UCSD-AML1 (cell line): Measurements from ENCODE around the gene PAM.

Experiments
- DNase-seq: peaks from one replicate; lab custom pipeline; 2025; ENCODE audit not compliant: unreplicated experiment; lab: John Stamatoyannopoulos, UW

PAM gene

DNA sequence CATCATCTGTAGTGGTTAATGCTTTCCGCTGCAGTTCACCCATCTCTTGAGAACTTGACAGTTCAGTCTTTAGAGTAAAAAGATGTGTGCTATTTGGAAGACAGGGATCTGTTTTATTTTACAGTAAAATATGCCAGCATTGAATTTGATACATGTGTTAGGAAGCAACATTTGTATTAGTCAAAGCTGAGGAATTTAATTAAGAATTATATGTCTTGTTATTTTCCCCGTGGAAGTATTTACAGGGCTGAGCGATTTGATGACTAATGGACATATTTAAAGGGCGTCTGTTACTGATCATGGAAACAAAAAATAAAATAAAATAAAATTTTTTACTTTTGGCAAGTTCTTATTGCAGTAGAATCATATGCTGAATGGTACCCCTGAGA is 101.3 kb downstream of the PAM start:
- no peak for DNase-seq

DNA sequence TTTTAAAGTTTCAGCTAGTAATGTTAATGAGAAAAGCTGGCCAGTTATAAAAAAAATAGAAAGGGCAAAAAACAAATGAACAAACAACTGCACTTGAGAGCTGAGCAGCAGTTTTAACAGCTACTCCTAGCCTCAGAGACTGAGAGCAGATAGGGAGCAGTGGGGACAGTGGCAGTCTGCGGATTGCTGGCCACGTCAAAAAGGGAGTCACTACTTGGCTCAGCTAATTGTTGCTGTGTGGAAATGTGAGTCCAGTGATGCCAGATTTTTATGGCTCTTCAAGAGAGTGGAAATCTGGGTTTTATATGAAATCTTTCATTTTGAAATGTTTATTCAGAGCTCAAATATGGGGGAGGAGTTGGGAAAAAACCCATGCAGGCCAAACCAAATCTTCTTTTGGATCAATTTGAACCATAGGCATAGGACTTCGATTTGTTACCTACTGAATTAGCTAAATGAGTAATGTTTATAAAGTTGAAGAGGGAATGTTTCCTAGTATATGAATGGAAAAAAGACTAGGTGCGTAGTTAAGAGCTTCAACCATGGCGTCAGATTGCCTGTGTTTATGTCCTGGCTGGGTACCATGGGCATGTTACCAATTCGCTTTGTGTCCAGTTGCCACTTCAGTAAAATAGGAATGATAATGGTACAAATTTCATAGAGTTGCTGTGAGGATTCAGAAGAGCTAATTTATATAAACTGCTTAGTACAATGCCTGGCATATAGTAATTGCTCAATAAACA is 102.1 kb downstream of the PAM start:
- DNase-seq, result no peak

DNA sequence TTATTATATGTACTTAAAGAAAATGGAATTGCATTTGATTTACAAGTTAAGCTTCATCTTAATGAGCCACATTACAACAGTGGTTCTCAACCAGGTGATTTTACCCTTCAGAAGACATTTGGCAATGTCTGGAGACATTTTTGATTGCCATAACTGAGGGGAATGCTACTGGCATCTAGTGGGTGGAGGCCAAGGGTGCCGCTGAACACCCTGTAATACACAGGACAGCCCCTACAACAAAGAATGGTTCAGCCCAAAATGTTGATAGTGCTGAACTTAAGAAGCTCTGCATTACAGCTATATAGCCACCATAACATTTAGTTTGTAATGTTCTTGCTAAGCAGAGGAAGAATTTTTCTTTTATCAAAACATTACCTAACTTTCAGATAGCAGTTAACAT is 103.1 kb downstream of the PAM start:
- DNase-seq, result no peak

DNA sequence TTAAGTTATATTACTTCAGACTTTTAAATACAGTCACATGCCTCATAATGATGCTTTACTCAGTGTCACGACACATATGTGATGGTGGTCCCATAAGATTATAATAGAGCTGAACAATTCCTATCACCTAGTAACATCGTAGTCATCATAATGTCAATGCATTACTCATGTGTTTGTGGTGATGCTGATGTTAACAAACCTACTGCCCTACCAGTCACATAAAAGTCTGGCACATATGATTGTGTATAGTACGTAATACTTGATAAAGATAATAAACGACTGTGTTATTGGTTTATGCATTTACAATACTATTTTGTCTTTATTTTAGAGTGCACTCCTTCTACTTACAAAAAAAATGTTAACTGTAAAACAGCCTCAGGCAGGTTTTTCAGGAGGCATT is 103.7 kb downstream of the PAM start:
- no peak for DNase-seq

DNA sequence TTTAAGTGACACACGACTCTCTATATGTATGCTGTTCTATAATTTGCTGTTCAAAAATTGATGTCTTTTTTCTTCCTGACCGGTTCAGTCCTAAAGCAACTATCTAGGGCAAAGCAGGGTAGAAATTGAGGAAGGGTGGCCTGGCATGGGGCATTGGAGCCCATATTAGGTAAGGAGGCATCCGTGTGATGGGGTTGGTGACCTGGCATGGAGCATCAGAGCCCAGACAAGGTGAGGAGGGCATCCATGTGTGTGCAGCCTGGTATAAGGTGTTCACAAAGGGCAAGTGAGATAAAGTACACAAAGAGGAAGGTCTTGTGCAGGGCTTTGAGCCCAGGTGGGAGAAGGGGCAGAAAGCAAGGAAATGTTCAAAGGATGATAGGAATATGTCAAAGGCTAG is 104.9 kb downstream of the PAM start:
- DNase-seq, result peak; percentile 4

DNA sequence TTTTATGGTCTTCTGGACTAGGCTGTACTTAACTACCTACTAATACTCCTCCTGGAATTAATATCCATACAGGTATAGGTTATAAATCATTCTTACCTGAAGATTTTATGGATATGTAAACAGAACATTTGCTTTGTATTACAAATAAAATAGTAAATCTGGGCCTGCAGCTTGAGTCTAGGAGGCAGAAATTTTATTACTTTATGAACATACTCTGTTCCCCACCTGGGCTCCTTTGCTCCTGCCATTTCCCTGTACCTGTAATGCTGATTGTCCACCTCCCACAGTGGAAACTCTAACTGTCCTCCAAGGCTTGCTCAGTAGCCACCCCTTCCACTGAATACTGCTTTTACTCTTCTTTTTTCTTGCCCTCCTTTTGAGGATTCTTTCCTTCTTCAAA is 108.0 kb downstream of the PAM start:
- DNase-seq, result no peak

DNA sequence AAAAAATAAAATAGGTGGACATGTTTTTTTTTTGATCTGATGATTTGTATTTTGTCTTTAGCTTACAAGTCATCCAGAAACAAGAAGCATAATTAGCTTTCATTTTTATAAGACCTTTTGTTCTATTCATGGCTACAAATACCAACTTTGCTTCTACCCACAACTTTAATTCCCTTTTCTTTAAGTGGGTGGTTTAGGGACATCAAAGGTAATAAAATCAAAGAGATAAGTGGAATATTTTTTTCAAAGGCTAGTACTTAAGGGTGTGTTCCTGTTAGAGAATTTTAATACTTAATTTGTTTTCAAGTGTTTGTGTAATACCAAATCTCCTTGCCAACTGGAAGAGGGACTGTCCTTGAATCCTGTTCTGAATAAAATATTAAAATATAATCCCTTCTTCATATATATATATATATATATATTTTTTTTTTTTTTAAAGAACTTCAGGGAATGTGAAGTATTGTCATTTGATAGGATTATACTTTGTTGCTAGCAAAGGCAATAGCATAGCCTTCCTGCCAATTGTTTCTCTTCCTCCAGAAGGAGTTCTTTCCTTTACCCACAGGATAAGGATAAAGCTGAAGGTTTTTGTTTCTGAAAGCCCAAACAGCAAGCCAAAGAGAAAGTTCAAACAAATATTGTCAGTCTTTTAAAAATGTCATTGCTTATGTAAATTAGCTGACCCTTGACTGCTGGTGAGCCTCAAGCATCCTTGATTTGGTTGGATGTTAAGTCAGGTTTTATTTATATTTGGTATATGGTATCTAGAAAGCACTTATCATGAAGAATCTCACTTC is 108.9 kb downstream of the PAM start:
- no peak for DNase-seq

DNA sequence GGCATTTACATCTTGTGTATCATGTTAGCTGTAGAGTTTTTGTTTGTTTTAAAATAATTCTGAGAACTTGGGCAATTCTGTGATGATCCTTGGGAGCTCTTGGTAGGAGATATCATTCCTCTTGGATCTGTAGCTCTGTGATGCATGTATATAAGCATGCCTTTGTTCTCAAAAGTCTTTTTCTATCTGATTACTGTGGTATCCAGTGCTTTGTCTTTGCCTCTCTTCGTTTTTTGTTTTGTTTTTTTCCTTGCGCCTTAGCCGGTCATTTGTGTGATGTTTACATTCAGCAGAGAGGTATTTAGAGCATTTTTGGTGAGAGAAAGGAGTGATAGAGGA is 110.0 kb downstream of the PAM start:
- DNase-seq, result no peak

DNA sequence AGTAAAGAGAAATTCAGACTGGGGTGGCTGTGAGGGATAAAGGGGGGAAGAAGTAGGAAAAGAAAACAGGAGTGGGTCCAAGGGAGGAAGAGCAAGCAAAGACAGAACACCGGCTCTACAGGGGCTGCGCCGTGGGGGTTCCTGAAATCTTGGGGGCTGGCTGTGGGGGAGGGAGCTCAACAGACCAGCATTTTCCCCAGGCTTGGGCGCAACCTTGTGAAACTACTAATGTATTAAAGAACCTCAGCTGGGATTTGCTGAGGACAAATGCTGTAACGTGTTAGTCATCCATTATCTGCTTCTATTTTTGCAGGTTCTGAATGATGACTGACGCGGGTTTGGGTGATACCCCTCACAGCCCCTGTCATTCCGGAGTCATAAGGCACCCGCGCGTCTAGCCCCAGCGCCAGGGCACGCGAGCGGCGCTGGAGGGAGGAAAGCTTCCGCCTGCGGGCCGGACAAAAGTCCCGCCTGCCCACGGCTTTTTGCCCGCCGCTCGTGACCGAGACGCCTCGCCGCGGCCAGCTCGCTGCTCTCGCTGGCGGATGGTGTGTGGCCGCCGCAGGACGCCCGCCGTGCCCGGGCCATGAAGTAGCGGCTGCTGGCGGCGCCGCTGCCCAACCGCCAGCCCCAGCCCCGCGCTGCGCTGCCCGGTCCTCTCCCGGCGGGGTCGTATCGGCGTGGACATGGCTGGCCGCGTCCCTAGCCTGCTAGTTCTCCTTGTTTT is 110.6 kb downstream of the PAM start:
- DNase-seq, result peak; percentile 74

DNA sequence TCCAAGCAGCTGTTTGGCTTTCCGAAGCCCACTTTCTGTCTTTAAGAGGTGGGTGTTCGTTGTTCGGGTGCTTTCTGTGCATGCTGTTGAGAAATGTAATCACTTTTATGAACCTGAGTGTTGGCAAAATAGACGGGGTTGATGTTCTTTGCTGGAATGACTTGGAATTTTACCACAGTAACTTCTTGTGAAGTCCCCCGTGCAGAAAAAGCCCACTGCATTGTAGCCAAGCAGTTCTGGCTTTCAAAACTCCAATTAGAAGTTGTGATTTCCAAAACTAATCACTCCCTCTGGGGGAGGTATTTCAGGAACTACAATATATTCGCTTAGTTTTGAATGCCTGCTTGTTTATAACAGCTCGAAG is 111.1 kb downstream of the PAM start:
- DNase-seq, result no peak

DNA sequence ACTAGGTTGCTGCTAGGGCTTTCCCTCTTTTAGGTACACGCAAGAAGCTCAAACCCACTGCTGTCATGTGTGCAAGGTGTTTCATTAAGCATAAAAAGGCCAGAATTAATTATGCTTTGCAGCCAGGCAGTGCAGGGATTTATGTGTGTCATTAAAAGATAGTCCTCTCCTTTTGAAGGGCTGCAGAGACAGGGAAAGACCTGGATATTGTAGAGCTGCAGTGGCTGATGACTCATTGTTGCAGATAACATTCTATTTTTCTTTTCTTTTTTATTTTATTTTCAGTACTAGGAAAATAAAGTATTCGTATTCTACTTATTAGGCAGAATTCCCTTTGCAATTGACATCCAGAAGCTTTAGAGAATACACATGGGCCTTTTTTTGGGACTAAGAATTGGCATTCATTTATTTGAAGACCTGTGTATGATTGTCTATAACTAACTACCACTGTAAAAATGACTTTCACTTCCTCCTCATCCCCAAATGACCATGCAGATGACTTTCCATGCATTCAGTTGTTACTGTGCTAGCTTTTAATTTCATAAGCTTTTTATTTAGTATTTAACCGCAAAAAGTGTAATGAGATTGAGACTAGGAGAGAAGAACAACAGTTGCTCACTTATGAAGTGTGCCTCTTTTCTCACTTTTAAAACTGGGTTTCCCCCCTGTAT is 113.0 kb downstream of the PAM start:
- peak; percentile 6 for DNase-seq

DNA sequence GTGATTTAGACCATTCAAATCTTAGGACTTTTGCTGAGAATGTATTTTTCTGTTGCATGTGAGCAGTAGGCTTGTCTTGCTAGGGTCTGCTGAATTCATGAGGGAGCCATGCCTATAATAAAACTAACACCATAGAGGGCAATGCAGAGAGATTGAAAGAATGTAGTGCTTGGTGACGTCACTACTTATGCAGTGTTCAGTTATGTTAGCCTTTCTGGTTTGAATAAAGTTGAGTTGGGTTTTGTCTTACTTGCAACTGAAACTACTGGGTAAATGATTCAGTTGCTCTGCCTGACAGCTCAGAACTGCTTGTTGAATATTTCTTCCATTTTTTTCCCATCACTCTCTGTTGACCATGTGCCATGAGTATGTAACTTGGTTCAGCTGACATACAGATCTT is 114.1 kb downstream of the PAM start:
- no peak for DNase-seq

DNA sequence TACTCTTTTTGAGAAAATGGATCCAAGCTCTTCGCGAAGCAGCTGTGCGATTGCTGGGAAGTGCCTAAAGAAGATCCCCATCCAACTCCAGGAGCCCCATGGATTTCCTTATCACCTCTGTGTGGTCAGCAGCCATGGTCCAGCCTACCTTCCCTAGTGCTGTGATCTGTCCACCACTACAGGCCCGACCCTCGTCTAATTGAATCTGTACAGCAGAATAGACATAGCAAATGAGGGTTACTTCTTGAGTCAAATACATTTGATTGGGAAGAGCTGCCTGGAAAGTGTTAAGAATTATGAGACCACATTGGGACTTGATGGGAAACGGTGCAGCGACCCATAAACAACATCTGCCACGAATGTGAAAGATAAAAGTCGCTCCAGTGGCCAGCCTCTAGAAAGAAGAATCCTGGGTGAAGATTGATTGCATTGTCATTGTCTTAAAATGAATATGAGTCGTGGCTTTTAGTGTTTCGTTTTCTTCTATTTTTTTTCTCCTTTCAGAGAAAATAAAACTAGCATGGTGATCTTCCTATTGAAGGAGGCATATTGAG is 118.4 kb downstream of the PAM start:
- peak; percentile 14 for DNase-seq

DNA sequence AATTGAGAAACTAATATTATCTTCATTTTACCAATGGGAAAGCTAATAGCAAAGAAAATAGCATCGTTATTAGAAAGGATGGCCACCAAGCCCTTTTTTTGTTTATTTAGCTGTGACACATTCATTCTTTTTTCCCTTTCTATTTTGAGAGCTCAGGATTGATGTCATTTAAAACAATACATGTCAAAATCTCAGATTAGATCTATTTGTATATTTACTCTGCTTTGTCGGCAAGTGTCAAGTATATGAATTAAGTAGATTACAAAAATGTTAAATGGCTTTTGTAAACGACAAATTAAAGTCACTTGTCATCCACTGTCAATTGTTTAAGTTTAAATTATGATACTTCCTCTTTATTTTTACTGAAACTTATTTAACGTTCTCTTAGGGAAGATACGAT is 118.9 kb downstream of the PAM start:
- DNase-seq, result no peak

DNA sequence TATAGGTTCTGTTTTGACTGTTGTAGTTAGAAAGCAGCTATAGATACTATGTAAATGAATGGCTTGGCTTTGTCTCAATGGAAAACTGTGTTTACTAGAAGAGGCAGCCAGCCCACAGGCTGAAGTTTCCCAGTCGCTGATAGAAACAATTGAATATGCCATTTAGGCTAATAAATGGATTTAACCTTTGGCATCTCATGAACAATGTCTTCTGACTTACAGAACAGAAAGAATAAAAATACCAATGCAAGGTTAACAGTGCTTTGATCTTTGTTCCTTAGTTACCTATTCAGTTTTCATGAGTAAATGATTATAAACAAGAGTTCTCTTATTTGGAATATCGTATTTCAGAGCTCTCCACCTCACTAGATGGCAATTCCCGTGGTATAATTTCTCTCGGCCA is 120.6 kb downstream of the PAM start:
- DNase-seq, result no peak

DNA sequence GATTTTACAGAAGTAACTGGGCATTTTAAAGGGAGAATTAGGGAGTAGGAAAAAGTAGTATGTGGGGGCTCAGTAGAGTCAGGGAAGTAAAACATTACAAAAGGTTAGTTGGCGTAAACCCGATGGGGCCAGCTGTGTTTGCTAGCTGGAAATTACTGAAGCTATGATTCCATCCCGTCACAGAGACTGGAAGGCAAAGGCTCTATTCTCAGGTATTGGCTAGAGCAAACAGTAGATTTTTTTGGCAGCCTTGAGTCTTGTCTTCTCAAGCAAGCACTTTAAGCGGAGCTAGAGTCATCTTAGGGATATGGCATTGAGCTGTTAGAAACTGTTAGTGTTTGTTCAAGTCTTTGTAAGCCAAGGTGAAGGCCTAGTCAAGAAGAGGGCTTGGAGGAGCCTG is 121.5 kb downstream of the PAM start:
- no peak for DNase-seq

DNA sequence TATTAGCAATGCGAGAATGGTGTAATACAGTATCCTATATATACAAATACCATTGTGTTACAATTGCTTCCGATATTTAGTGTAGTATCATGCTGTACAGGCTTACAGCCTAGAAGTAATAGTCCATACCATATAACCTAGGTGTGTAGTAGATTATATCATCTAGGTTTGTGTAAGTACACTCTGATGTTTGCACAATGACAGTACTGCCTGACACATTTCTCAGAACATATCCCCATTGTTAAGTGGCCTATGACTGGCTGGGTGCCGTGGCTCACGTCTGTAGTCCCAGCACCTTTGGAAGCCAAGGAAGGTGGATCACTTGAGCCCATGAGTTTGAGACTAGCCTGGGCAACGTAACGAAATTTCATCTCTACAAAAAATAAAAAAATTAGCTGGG is 124.6 kb downstream of the PAM start:
- no peak for DNase-seq

DNA sequence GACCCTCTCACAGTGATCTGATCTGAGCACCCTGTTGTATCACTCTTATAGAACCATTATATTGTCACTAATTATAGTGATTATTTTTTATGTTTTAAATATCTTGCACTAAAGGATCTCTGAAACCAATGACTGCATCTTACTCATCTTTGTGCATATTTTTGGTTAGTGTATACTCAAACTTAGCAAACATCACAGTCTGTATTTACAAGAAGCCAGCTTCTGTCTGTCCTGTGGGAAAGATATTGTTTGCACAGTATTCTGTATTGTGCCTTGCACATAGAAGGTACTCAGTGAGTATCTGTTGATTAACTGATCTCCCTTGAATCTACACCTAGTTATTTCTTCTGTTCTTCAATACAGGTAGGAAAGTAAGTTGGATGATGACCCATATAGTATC is 131.5 kb downstream of the PAM start:
- DNase-seq, result no peak

DNA sequence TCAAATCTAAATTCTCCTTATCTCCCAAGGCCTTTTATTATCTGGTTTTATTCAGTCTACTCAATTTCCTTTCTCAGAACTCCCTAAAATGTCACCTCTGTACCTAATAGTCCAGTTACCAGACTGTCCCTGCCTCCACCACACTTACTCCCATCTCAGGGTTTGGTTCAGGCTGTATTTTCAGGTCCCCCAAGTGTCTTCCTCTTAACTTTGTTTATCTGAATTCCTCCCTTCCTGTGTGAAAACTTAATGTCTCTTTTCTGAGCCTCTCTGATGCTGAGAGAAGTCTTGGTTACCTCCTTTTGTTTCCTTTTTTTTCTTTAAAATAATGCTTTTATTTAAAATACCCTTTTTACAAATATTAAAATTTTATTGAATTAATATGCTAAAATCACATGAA is 133.4 kb downstream of the PAM start:
- DNase-seq, result no peak

DNA sequence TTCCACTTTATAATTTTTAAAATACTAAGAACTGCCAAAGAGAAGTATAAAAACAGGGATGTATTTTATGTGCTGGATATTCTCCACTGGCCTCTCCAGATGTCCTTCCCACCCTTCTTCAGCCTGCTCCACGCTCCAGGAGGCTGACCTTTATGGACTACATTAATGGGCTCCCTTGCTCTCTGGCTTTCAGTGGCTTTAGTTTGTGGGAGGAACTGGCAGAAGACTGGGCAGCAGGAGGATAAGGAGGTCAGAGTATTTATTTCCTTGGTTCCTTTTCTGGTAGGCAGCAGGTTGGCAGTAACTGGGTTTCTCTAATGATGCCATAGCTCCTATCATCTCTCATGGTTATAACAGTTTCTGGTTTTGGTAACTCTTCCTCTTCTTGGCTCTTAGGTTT is 133.9 kb downstream of the PAM start:
- DNase-seq, result peak; percentile 5

DNA sequence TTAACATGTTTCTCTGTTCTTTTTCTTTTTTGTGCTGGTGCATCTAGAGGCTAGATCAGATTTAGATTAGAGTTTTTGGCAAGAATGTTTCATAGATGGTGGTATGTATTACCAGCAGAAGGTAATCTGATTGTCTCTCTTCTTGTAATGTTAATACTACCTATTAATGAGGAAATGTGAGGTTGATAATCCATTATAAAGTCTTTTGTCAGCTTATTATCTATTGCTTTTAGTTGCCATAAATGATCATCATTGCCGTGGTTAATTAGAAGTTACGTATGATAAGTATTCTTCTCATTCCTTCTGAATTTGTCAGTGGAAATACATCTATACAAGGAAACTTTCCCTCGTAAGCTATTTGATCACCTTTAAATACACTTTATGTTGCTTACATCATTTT is 135.0 kb downstream of the PAM start:
- DNase-seq, result no peak
